ENCODE measurements around the gene RAI1. TPM values are rescaled to one million over a fixed set of nuclear protein-coding genes. Genes with fewer than 3 reads are reported as not detected.

Gene RAI1
- total and polyA plus RNA-seq, 5 experiments from 2014 or later = 1.5 to 35.2 (median 4.0) TPM

DNA sequence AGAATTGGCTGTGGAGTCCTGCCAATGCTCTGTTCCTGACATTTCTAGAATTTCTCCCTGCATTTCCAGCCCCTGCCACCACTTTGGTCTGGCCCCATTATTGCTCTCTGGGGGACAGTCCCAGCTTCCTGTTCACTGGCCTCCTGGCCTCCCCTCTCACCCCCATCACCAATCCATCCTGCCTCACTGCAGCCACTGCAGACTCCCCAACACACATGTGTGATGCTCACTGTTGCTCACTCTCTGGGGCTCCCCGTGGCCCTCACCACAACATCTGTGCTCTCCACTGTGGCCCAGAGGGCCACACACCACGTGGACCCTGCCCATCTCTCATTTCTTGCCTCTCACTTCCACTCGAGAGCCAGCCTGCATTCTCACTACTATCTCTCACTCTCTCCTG is 91.0 kb downstream of the RAI1 start:
- Mint-ChIP-seq H3K27me3 (no peaks in the 10 kb centered on the region), H3K4me3 (no peak overlapping the region), H3K4me1 (peaks cover 24 to 45% (median 34%) of the 10 kb centered on the region in 4 donors), H3K9me3 (no peaks in the 10 kb centered on the region), H3K27ac (peak overlapping the region in 6 of 10 donors; percentile 21 to 84 (median 59)), H3K36me3 (no peaks in the 10 kb centered on the region)
- DNase-seq = no peak
- no peak for ATAC-seq
- POLR2A ChIA-PET = no interaction called here

DNA sequence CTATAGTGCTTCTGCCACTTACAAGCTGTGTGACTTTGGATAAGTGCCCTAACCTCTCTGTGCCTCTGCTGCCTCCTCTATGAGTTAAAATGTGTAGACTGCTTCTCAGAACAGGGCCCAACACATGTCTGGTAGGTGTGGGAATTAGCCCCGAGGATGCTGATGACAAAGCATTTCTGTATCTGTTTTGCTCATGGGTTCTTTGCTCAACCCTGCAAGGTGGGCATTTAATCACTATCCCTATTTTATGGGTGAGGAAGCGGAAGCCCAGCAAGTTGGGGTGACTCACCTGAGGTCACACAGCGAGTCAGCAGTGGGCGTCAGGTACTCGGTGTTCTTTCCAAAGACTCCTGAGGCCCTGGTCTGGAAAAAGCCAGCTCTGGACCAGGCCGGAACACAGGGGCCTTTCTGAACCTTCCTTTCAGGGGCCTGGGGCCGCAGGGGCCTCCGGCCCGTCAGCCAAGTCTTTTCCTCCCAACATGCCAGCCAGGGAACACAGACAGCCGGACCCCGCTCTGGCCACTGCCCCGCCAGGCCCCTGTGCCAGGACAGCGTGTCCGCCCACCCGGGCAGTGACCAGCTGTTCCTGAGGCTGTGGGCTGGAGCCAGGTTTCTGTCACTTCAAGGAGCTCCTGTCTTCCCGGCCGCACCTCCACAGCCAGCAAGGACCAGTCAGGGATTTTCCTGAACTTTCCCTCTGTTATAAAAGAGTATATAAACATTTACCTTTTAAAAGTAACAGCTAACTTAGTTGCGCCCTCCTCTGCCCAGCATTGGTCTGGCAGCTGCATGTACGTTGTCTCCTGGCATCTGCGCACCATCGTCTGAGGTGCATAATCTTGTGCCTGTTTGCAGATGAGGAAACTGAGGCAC is 93.0 kb downstream of the RAI1 start:
- Mint-ChIP-seq H3K4me3 (no peak overlapping the region), H3K27ac (peak overlapping the region in 1 of 10 donors; percentile 81)

DNA sequence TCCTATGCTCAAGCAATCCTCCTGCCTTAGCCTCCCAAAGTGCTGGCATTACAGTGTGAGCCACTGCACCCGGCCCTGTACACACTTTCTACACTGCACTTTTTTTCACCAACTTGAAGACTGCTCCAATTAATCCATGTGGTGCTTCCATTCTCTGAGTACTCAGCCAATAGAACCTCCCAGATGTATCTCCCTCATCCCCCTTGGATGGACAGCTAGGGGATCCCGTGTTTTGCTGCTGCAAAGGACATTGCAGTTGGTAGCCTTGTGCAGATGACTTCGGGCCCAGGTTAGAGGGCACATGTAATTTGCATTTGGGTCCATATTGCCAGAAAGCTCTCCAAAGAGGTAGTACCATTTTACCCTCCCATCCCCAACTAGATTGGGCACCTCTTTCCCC is 95.6 kb downstream of the RAI1 start:
- H3K4me3 Mint-ChIP-seq = no peak overlapping the region
- peak overlapping the region in 5 of 10 donors; percentile 51 to 81 (median 66) for H3K27ac Mint-ChIP-seq
- no peak for DNase-seq
- no peak for ATAC-seq
- no peaks in the 10 kb centered on the region for H3K9me3 Mint-ChIP-seq
- peaks cover 9 to 31% (median 23%) of the 10 kb centered on the region in 4 donors for H3K4me1 Mint-ChIP-seq
- POLR2A ChIA-PET = interaction anchor here (0.9 to 1.6 kb wide), 2 partner anchors 9 to 18 kb away, joined by 5 to 6 read pairs; no protein-coding TSS in a partner anchor
- no peaks in the 10 kb centered on the region for H3K36me3 Mint-ChIP-seq
- H3K27me3 Mint-ChIP-seq = no peaks in the 10 kb centered on the region

More for the DNA sequence above, 93.0 kb downstream of the RAI1 start:
- Mint-ChIP-seq H3K36me3 (no peaks in the 10 kb centered on the region), H3K9me3 (no peaks in the 10 kb centered on the region), H3K4me1 (peaks cover 5 to 37% (median 27%) of the 10 kb centered on the region in 4 donors), H3K27me3 (no peaks in the 10 kb centered on the region)
- DNase-seq (no peak), ATAC-seq (no peak)
- POLR2A ChIA-PET = interaction anchor here (0.6 to 2.4 kb wide), 10 partner anchors 10 to 176 kb away, joined by 3 to 8 read pairs (median 4); no protein-coding TSS in a partner anchor

GRCh38 chr17:17778308-17779014 is 97.2 kb downstream of the RAI1 start:
- Mint-ChIP-seq H3K27me3 (no peaks in the 10 kb centered on the region), H3K27ac (peak overlapping the region in 3 of 10 donors; percentile 6 to 45 (median 37)), H3K36me3 (no peaks in the 10 kb centered on the region), H3K4me3 (no peak overlapping the region), H3K9me3 (no peaks in the 10 kb centered on the region), H3K4me1 (peaks cover 4 to 25% (median 11%) of the 10 kb centered on the region in 4 donors)
- POLR2A ChIA-PET = interaction anchor here (1.3 to 1.6 kb wide), 3 partner anchors 11 to 85 kb away, joined by 3 to 6 read pairs (median 4); no protein-coding TSS in a partner anchor
- ATAC-seq (no peak), DNase-seq (no peak)

GRCh38 chr17:17779015-17779611 is 97.9 kb downstream of the RAI1 start:
- H3K4me3 Mint-ChIP-seq = no peak overlapping the region
- H3K27me3 Mint-ChIP-seq = no peaks in the 10 kb centered on the region
- H3K4me1 Mint-ChIP-seq = peaks cover 8 to 30% (median 13%) of the 10 kb centered on the region in 4 donors
- POLR2A ChIA-PET = interaction anchor here (0.6 to 1.5 kb wide), 3 partner anchors 12 to 85 kb away, joined by 3 to 4 read pairs (median 3); no protein-coding TSS in a partner anchor
- H3K9me3 Mint-ChIP-seq = no peaks in the 10 kb centered on the region
- H3K27ac Mint-ChIP-seq = peak overlapping the region in 1 of 10 donors; percentile 13
- DNase-seq = no peak
- ATAC-seq = no peak
- no peaks in the 10 kb centered on the region for H3K36me3 Mint-ChIP-seq

GRCh38 chr17:17780922-17781590 is 99.8 kb downstream of the RAI1 start:
- Mint-ChIP-seq H3K36me3 (no peaks in the 10 kb centered on the region), H3K27ac (peak overlapping the region in 9 of 10 donors; percentile 20 to 89 (median 71)), H3K27me3 (no peaks in the 10 kb centered on the region), H3K4me1 (peaks cover 19 to 50% (median 30%) of the 10 kb centered on the region in 4 donors), H3K4me3 (peak overlapping the region; percentile 48 to 86 (median 74)), H3K9me3 (no peaks in the 10 kb centered on the region)
- no peak for DNase-seq
- POLR2A ChIA-PET = interaction anchor here (0.6 to 8.0 kb wide), 11 partner anchors 11 to 98 kb away, joined by 3 to 55 read pairs (median 5); partner anchors contain the start of gene SREBF1
- no peak for ATAC-seq

DNA sequence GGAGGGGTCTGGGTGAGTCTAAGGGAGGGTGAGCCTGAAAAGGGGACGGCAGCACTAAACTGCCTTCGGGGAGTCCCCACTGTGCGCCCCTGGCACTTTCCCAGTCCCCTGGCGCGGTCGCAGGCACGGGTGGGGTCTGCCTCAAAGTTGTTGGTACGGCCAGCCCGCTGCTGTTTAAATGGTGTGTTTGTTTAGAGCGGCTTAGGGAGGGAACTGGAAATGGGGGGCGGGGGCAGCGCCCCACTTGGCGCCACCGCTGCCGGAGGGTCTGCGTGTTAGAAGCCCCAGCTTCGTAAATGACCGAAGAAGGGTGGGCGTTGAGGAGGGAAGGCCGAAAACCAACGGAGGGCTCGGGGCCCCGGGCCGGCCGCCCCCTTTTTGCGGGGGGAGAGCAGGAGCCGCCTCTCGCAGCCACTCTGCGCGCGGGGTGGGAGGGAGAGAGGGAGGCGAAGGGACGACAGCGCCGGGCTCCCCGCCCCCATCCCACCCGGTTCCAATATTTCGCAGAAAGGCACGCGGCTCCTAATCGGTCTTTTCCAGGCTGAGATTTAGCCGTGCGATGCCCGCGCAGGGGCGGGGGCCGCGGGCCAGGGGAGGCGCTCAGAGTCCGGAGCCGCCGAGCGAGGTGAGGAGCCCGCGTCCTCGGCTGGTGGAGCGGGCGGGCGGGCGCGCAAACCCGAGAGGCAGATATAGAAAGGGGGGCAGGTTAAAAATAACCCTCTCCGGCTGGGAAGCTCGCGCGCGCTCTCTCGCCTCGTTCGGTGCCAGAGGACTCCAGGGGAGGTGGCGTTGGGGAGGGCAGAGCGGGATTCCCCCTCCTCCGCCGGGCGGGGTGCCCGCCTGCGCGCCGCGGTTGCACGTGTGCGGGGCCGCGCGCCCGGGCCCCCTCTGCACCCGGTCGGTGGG is 100.6 kb downstream of the RAI1 start:
- DNase-seq (peak in 8 of 10 donors; percentile 22 to 62 (median 44)), ATAC-seq (peak; percentile 28 to 46)
- no peaks in the 10 kb centered on the region for H3K9me3 Mint-ChIP-seq
- H3K27me3 Mint-ChIP-seq = no peaks in the 10 kb centered on the region
- POLR2A ChIA-PET = interaction anchor here (0.5 to 8.0 kb wide), 13 partner anchors 11 to 125 kb away, joined by 3 to 55 read pairs (median 5); partner anchors contain the start of gene SREBF1
- H3K4me3 Mint-ChIP-seq = peak overlapping the region; percentile 67 to 86 (median 78)
- H3K36me3 Mint-ChIP-seq = no peaks in the 10 kb centered on the region
- peaks cover 22 to 52% (median 33%) of the 10 kb centered on the region in 4 donors for H3K4me1 Mint-ChIP-seq
- peak overlapping the region in 5 of 10 donors; percentile 20 to 89 (median 75) for H3K27ac Mint-ChIP-seq

- POLR2A ChIA-PET = interaction anchor here (0.5 to 8.0 kb wide), 5 partner anchors 10 to 126 kb away, joined by 3 to 55 read pairs (median 5); no protein-coding TSS in a partner anchor
- H3K36me3 Mint-ChIP-seq = no peaks in the 10 kb centered on the region
- DNase-seq (peak in 1 of 10 donors; percentile 23), ATAC-seq (peak in 1 of 2 donors; percentile 16)
- H3K27me3 Mint-ChIP-seq = no peaks in the 10 kb centered on the region
- peak overlapping the region; percentile 66 to 91 (median 80) for H3K4me3 Mint-ChIP-seq
- H3K4me1 Mint-ChIP-seq = peaks cover 28 to 45% (median 31%) of the 10 kb centered on the region in 4 donors
- no peaks in the 10 kb centered on the region for H3K9me3 Mint-ChIP-seq
- H3K27ac Mint-ChIP-seq = peak overlapping the region in 5 of 10 donors; percentile 18 to 81 (median 37)
These were observed 101.4 kb downstream of the RAI1 start for GRCh38 chr17:17782523-17783115.

DNA sequence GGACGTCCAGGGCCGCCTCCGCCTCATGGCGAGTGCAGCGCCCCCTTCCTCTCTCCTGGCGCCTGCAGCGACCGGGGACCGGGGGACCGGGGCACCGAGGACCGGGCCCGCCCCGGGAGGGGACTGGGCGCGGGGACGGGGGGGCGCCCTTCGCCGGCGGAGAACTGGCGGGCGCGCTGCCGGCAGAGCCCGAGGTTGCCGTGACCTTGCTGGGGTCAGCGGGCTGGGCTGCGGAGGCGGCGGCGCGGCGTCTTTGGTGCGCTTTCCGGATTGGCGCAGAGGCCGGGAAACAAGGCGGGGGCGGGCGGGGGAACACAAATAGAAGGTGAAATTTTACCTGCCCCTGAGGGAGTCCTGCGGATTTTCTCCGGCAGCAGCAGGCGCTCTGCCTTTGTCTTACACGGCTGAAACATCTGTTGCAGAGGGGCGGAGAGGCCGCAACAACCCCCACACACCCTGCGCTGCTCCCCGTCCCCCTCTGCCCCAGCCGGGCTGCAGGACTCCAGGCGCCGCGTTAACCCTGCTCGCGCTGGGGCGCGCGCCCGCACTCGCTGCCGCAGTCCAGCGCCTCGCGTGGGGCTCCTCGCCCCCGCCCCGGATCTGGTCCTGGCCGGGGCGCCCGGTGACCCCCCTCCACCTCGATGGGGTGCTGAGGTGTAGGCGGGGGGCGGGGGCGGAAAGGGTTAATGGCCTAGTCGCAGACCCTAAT is 102.0 kb downstream of the RAI1 start:
- POLR2A ChIA-PET = interaction anchor here (1.0 to 8.0 kb wide), 6 partner anchors 9 to 72 kb away, joined by 3 to 55 read pairs (median 8); no protein-coding TSS in a partner anchor
- Mint-ChIP-seq H3K4me3 (peak overlapping the region; percentile 78 to 94 (median 91)), H3K36me3 (no peaks in the 10 kb centered on the region), H3K4me1 (peaks cover 28 to 46% (median 32%) of the 10 kb centered on the region in 4 donors), H3K9me3 (no peaks in the 10 kb centered on the region), H3K27ac (peak overlapping the region in 9 of 10 donors; percentile 31 to 95 (median 81)), H3K27me3 (no peaks in the 10 kb centered on the region)
- DNase-seq (peak; percentile 42 to 80 (median 60)), ATAC-seq (peak; percentile 61 to 66)

Data from naive thymus-derived CD8-positive, alpha-beta T cell (primary cell).